Liver (tissue), 9 donors: ENCODE results near the gene SPTLC2. TPM values are rescaled to one million over a fixed set of nuclear protein-coding genes. Genes with fewer than 3 reads are reported as not detected.

Experiments used
- DNase-seq: peaks from one replicate; pipeline ENCODE4 v3.0.0-alpha.2; 2017; ENCODE audit warnings: low spot score
- H3K27ac ChIP-seq, 2 donors: one replicate each; pipeline ENCODE4 v1.7.0; 2013; ENCODE audit warnings: inconsistent platforms in 2 of 2, low read length in 2 of 2, control low read depth in 1 of 2, low read depth in 1 of 2, mild to moderate bottlenecking in 1 of 2
- H3K27me3 ChIP-seq, 4 donors: one replicate each; pipeline versions ENCODE4 v1.6.1 to v1.7.0; 2013; ENCODE audit warnings: low read length in 3 of 4, inconsistent platforms in 1 of 4, mild to moderate bottlenecking in 1 of 4, moderate library complexity in 1 of 4; ENCODE audit not compliant: control insufficient read depth in 4 of 4, insufficient read depth in 4 of 4
- H3K36me3 ChIP-seq, 4 donors: one replicate each; pipeline versions ENCODE4 v1.6.1 to v1.7.0; 2013; ENCODE audit warnings: low read length in 3 of 4, mild to moderate bottlenecking in 3 of 4, low read depth in 1 of 4, moderate library complexity in 1 of 4; ENCODE audit not compliant: control insufficient read depth in 4 of 4, insufficient read depth in 3 of 4
- H3K4me1 ChIP-seq, 4 donors: one replicate each; pipeline versions ENCODE4 v1.6.1 to v1.7.0; 2013; ENCODE audit warnings: low read length in 3 of 4, mild to moderate bottlenecking in 3 of 4, moderate library complexity in 1 of 4; ENCODE audit not compliant: control insufficient read depth in 4 of 4, insufficient read depth in 4 of 4
- H3K4me3 ChIP-seq, 3 donors: one replicate each; pipeline versions ENCODE4 v1.6.1 to v1.7.0; 2013; ENCODE audit warnings: low read length in 3 of 3, control low read depth in 1 of 3, low read depth in 1 of 3, mild to moderate bottlenecking in 1 of 3
- H3K9ac ChIP-seq, 2 donors: one replicate each; pipeline ENCODE4 v1.7.0; 2013; ENCODE audit warnings: low read length in 2 of 2, mild to moderate bottlenecking in 2 of 2, moderate library complexity in 2 of 2, control low read depth in 1 of 2, low read depth in 1 of 2
- H3K9me3 ChIP-seq, 4 donors: one replicate each; pipeline versions ENCODE4 v1.6.1 to v1.7.0; 2013; ENCODE audit warnings: low read length in 3 of 4; ENCODE audit not compliant: control insufficient read depth in 4 of 4
- CTCF ChIP-seq: fragments of 150-350 bp; IDR thresholded peaks from 2 replicates; pipeline ENCODE4 v1.5.1; 2017; ENCODE audit warnings: improper control_type of control experiment, low read depth, low read length; ENCODE audit not compliant: missing input control
- EGR1 ChIP-seq, 2 donors: IDR thresholded peaks; 2 replicates each; pipeline ENCODE4 v1.6.1; 2016 to 2018; ENCODE audit warnings: antibody characterized with exemption in 2 of 2, low read depth in 2 of 2
- FOXA1 ChIP-seq: IDR thresholded peaks from 2 replicates; pipeline ENCODE4 v1.6.1; 2016; ENCODE audit warnings: antibody characterized with exemption
- FOXA2 ChIP-seq: IDR thresholded peaks from 2 replicates; pipeline ENCODE4 v1.6.1; 2016; ENCODE audit warnings: antibody characterized with exemption
- GABPA ChIP-seq, 2 donors: IDR thresholded peaks in 1 of 2; conservative IDR thresholded peaks in 1 of 2; 2 replicates each; pipeline ENCODE4 v1.6.1; 2016; ENCODE audit warnings: antibody characterized with exemption in 2 of 2, mild to moderate bottlenecking in 1 of 2, moderate library complexity in 1 of 2
- HNF4A ChIP-seq, 2 donors: conservative IDR thresholded peaks; 2 replicates each; pipeline ENCODE4 v1.6.1; 2016; ENCODE audit warnings: antibody characterized with exemption in 2 of 2, mild to moderate bottlenecking in 2 of 2
- HNF4G ChIP-seq: IDR thresholded peaks from 2 replicates; pipeline ENCODE4 v1.6.1; 2016; ENCODE audit warnings: antibody characterized with exemption
- JUND ChIP-seq, 2 donors: IDR thresholded peaks; 2 replicates each; pipeline ENCODE4 v1.6.1; 2016; ENCODE audit warnings: antibody characterized with exemption in 2 of 2
- MAX ChIP-seq: IDR thresholded peaks from 2 replicates; pipeline ENCODE4 v1.6.1; 2016; ENCODE audit warnings: antibody characterized with exemption
- NR2F2 ChIP-seq: IDR thresholded peaks from 2 replicates; pipeline ENCODE4 v1.6.1; 2016; ENCODE audit warnings: antibody characterized with exemption
- RAD21 ChIP-seq, 2 donors: IDR thresholded peaks; 2 replicates each; pipeline ENCODE4 v1.6.1; 2016; ENCODE audit warnings: antibody characterized with exemption in 2 of 2, mild to moderate bottlenecking in 2 of 2
- RXRA ChIP-seq, 2 donors: IDR thresholded peaks; 2 replicates each; pipeline ENCODE4 v1.6.1; 2017 to 2018; ENCODE audit warnings: antibody characterized with exemption in 2 of 2, mild to moderate bottlenecking in 1 of 2
- SP1 ChIP-seq: IDR thresholded peaks from 2 replicates; pipeline ENCODE4 v1.6.1; 2018; ENCODE audit warnings: antibody characterized with exemption, mild to moderate bottlenecking
- TAF1 ChIP-seq: conservative IDR thresholded peaks from 2 replicates; pipeline ENCODE4 v1.6.1; 2016; ENCODE audit warnings: antibody characterized with exemption, mild to moderate bottlenecking
- YY1 ChIP-seq: IDR thresholded peaks from 2 replicates; pipeline ENCODE4 v1.6.1; 2016; ENCODE audit warnings: antibody characterized with exemption, mild to moderate bottlenecking
- ZBTB33 ChIP-seq: IDR thresholded peaks from 2 replicates; pipeline ENCODE4 v1.6.1; 2016; ENCODE audit warnings: antibody characterized with exemption
- WGBS: extraction: QIAGEN DNeasy Blood & Tissue Kit; methylation state at CpG from one replicate; pipeline ENCODE4 v1.1.7; 2013; 5-methylcytosine and 5-hydroxymethylcytosine counted together
- polyA plus RNA-seq, 2 donors: library from polyadenylated mRNA; stranded (reverse) in 1 of 2; unstranded in 1 of 2; fragments of 200-250 nt in 1 of 2; fragments of >200 nt in 1 of 2; fragmentation: Nextera tagmentation in 1 of 2; extraction: Ambion mirVana in 1 of 2; gene quantifications; one replicate each; pipeline versions ENCODE4 v1.2.1 to v1.2.3, GENCODE V29; 2013 to 2015
- total RNA-seq, 2 donors: library from RNA; depleted of rRNA; stranded (reverse); fragments of >200 nt; gene quantifications; one replicate each; pipeline ENCODE4 v1.2.3, GENCODE V29; 2014
- TF ChIP-seq, protein P1 (sequence below): IDR thresholded peaks from 2 replicates; pipeline ENCODE4 v1.6.1; 2016; ENCODE audit warnings: antibody characterized with exemption
- TF ChIP-seq, protein P2 (sequence below): IDR thresholded peaks from 2 replicates; pipeline ENCODE4 v1.6.1; 2016; ENCODE audit warnings: antibody characterized with exemption, mild to moderate bottlenecking
- donor health status: healthy.
- donor health status: healthy.
- donor health status: healthy.
- donor health status: healthy.
- donor health status: healthy.

Gene SPTLC2
- total and polyA plus RNA-seq, 4 donors: 3.9 to 19.2 (median 9.9) TPM

- H3K27ac ChIP-seq: no peak overlapping the region
- H3K9me3 ChIP-seq: no peaks in the 10 kb centered on the region
- no peak overlapping the region for H3K4me3 ChIP-seq
- peaks cover 0 to 9% (median 4%) of the 10 kb centered on the region in 4 donors for H3K4me1 ChIP-seq
- no peaks in the 10 kb centered on the region for H3K27me3 ChIP-seq
- no peak for TF ChIP-seq TAF1
- no peak for TF ChIP-seq HNF4A (conservative IDR thresholded peaks at IDR 0.05)
- TF ChIP-seq JUND (IDR thresholded peaks at IDR 0.05): no peak
- no peak for TF ChIP-seq CTCF
- no peak for TF ChIP-seq ZBTB33
- no peak for TF ChIP-seq SP1
- TF ChIP-seq RAD21 (IDR thresholded peaks at IDR 0.05): no peak
- TF ChIP-seq, protein P1, sequence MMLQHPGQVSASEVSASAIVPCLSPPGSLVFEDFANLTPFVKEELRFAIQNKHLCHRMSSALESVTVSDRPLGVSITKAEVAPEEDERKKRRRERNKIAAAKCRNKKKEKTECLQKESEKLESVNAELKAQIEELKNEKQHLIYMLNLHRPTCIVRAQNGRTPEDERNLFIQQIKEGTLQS: no peak
- no peak for TF ChIP-seq GABPA (IDR thresholded peaks at IDR 0.05 in 1 of 2, conservative IDR thresholded peaks at IDR 0.05 in 1 of 2)
- no peak for TF ChIP-seq MAX
- TF ChIP-seq FOXA2: no peak
- TF ChIP-seq RXRA (IDR thresholded peaks at IDR 0.05): no peak
- TF ChIP-seq NR2F2: no peak
- no peak for TF ChIP-seq HNF4G
- H3K36me3 ChIP-seq: no peaks in the 10 kb centered on the region
- no peak overlapping the region for H3K9ac ChIP-seq
- no peak for DNase-seq
- 67% methylated on average over 3 of the region's 3 CpGs for WGBS
Observed at GRCh38 chr14:77610553-77610952, 5.9 kb downstream of the SPTLC2 start.

- no peaks in the 10 kb centered on the region for H3K9me3 ChIP-seq
Observed at GRCh38 chr14:77609922-77610321, 6.5 kb downstream of the SPTLC2 start.

More at GRCh38 chr14:77609922-77610321, 6.5 kb downstream of the SPTLC2 start:
- no peak overlapping the region for H3K27ac ChIP-seq
- no peaks in the 10 kb centered on the region for H3K27me3 ChIP-seq
- TF ChIP-seq HNF4G (no peak), FOXA2 (no peak), MAX (no peak), ZBTB33 (no peak), FOXA1 (no peak), SP1 (no peak), RXRA (IDR thresholded peaks at IDR 0.05) (no peak), RAD21 (IDR thresholded peaks at IDR 0.05) (no peak), TAF1 (no peak), EGR1 (IDR thresholded peaks at IDR 0.05; ENCODE audit: low read depth in 2 of 2) (no peak), GABPA (IDR thresholded peaks at IDR 0.05 in 1 of 2, conservative IDR thresholded peaks at IDR 0.05 in 1 of 2) (no peak), CTCF (no peak), YY1 (no peak), JUND (IDR thresholded peaks at IDR 0.05) (no peak), NR2F2 (no peak), HNF4A (conservative IDR thresholded peaks at IDR 0.05) (no peak)
- TF ChIP-seq, protein P2, sequence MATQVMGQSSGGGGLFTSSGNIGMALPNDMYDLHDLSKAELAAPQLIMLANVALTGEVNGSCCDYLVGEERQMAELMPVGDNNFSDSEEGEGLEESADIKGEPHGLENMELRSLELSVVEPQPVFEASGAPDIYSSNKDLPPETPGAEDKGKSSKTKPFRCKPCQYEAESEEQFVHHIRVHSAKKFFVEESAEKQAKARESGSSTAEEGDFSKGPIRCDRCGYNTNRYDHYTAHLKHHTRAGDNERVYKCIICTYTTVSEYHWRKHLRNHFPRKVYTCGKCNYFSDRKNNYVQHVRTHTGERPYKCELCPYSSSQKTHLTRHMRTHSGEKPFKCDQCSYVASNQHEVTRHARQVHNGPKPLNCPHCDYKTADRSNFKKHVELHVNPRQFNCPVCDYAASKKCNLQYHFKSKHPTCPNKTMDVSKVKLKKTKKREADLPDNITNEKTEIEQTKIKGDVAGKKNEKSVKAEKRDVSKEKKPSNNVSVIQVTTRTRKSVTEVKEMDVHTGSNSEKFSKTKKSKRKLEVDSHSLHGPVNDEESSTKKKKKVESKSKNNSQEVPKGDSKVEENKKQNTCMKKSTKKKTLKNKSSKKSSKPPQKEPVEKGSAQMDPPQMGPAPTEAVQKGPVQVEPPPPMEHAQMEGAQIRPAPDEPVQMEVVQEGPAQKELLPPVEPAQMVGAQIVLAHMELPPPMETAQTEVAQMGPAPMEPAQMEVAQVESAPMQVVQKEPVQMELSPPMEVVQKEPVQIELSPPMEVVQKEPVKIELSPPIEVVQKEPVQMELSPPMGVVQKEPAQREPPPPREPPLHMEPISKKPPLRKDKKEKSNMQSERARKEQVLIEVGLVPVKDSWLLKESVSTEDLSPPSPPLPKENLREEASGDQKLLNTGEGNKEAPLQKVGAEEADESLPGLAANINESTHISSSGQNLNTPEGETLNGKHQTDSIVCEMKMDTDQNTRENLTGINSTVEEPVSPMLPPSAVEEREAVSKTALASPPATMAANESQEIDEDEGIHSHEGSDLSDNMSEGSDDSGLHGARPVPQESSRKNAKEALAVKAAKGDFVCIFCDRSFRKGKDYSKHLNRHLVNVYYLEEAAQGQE: no peak
- TF ChIP-seq, protein P1: no peak
- 98% methylated on average over 3 of the region's 3 CpGs for WGBS
- no peak overlapping the region for H3K4me3 ChIP-seq
- no peak overlapping the region for H3K9ac ChIP-seq
- DNase-seq: no peak
- peaks cover 0 to 3% (median 0%) of the 10 kb centered on the region in 4 donors for H3K4me1 ChIP-seq
- H3K36me3 ChIP-seq: no peaks in the 10 kb centered on the region
